GM12878 (cell line): ENCODE results near the gene PLXNA2.

ENCODE experiments used
- ATF2 ChIP-seq: IDR thresholded peaks from 2 replicates; pipeline ENCODE4 v1.6.1; 2012; ENCODE audit warnings: low read length, inconsistent platforms
- GABPA ChIP-seq: IDR thresholded peaks from 2 replicates; pipeline ENCODE4 v1.6.1; 2014; ENCODE audit warnings: antibody characterized with exemption, low read depth, mild to moderate bottlenecking, inconsistent platforms
- POLR2AphosphoS5 ChIP-seq: IDR thresholded peaks from 2 replicates; pipeline ENCODE4 v1.6.1; 2011; ENCODE audit warnings: mild to moderate bottlenecking, low read length, inconsistent platforms
- SMC3 ChIP-seq: IDR thresholded peaks from 2 replicates; pipeline ENCODE4 v1.6.1; 2011; ENCODE audit warnings: low read length, improper control_type of control experiment, borderline replicate concordance
- TAF1 ChIP-seq: IDR thresholded peaks from 2 replicates; pipeline ENCODE4 v1.6.1; 2011; ENCODE audit warnings: mild to moderate bottlenecking, low read depth, low read length, borderline replicate concordance
- USF1 ChIP-seq: IDR thresholded peaks from 2 replicates; pipeline ENCODE4 v1.6.1; 2011; ENCODE audit warnings: borderline replicate concordance, low read depth, mild to moderate bottlenecking, moderate library complexity, mixed read lengths, low read length; ENCODE audit not compliant: insufficient read depth; ENCODE audit errors: extremely low read length
- ZNF384 ChIP-seq: IDR thresholded peaks from 2 replicates; pipeline ENCODE4 v1.6.1; 2012; ENCODE audit warnings: low read depth, mild to moderate bottlenecking, low read length, improper control_type of control experiment, borderline replicate concordance

- no peak for TF ChIP-seq ATF2
- no peak for TF ChIP-seq POLR2AphosphoS5
- no peak for TF ChIP-seq TAF1
- TF ChIP-seq SMC3: no peak
- no peak for TF ChIP-seq ZNF384
- TF ChIP-seq USF1: no peak
- TF ChIP-seq GABPA: no peak
Measured at GRCh38 chr1:208019257-208019656, 224.9 kb downstream of the PLXNA2 start.
